BE2C (cell line): ENCODE data around the gene FOXJ2.
"Not testable (repeated sequence)": the region's sequence is repeated elsewhere in the genome, so short reads cannot be mapped to it uniquely, and the experiment has no call there.

Source experiments
- DNase-seq: peaks from one replicate; pipeline ENCODE4 v3.0.0-alpha.2; 2020
- H3K27me3 ChIP-seq: fragments of 250-450 bp; sonication (Bioruptor Pico); 2 replicates; pipeline ENCODE4 v1.5.1; 2020; ENCODE audit warnings: mild to moderate bottlenecking
- H3K36me3 ChIP-seq: fragments of 250-450 bp; sonication (Bioruptor Pico); 2 replicates; pipeline ENCODE4 v1.5.1; 2020; ENCODE audit warnings: mild to moderate bottlenecking
- H3K4me1 ChIP-seq: fragments of 250-450 bp; sonication (Bioruptor Pico); 2 replicates; pipeline ENCODE4 v1.5.1; 2020
- H3K4me3 ChIP-seq: 2 replicates; pipeline ENCODE4 v1.5.1; 2011; ENCODE audit warnings: low read depth, low read length
- H3K9me3 ChIP-seq: fragments of 250-450 bp; sonication (Bioruptor Pico); 2 replicates; pipeline ENCODE4 v1.5.1; 2020
- TF ChIP-seq, protein P1 (sequence below): IDR thresholded peaks from 2 replicates; pipeline ENCODE4 v1.5.1; 2012; ENCODE audit warnings: mild to moderate bottlenecking, low read depth, low read length

The FOXJ2 gene

DNA sequence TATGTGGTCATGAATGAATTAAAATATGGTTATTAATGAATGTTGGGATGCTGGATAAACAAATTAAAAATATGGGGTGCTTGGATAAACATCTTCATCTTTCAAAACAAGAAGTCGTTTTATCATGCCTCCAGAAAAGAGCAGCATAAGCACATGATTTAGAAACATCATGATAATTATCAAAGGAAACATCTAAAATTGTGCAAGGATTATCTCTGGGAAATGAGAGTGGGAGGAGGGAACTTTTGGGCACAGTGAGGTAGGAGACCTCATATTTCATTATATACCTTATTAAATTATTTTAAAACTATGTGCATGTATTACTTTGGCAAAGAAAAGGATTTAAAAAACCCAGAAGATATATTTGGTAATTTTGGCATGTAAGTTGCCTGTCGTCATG, 24.8 kb downstream of the FOXJ2 start:
- H3K9me3 ChIP-seq = no peaks in the 10 kb centered on the region
- no peak overlapping the region for H3K4me3 ChIP-seq
- TF ChIP-seq, protein P1, sequence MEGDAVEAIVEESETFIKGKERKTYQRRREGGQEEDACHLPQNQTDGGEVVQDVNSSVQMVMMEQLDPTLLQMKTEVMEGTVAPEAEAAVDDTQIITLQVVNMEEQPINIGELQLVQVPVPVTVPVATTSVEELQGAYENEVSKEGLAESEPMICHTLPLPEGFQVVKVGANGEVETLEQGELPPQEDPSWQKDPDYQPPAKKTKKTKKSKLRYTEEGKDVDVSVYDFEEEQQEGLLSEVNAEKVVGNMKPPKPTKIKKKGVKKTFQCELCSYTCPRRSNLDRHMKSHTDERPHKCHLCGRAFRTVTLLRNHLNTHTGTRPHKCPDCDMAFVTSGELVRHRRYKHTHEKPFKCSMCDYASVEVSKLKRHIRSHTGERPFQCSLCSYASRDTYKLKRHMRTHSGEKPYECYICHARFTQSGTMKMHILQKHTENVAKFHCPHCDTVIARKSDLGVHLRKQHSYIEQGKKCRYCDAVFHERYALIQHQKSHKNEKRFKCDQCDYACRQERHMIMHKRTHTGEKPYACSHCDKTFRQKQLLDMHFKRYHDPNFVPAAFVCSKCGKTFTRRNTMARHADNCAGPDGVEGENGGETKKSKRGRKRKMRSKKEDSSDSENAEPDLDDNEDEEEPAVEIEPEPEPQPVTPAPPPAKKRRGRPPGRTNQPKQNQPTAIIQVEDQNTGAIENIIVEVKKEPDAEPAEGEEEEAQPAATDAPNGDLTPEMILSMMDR = no peak
- no peaks in the 10 kb centered on the region for H3K27me3 ChIP-seq
- H3K4me1 ChIP-seq = no peaks in the 10 kb centered on the region
- no peaks in the 10 kb centered on the region for H3K36me3 ChIP-seq
- no peak for DNase-seq

GRCh38 chr12:8057839-8058238, 25.3 kb downstream of the FOXJ2 start:
- DNase-seq = no peak
- Histone ChIP-seq H3K4me1 (no peaks in the 10 kb centered on the region), H3K27me3 (no peaks in the 10 kb centered on the region), H3K9me3 (no peaks in the 10 kb centered on the region), H3K36me3 (no peaks in the 10 kb centered on the region), H3K4me3 (no peak overlapping the region)
- TF ChIP-seq, protein P1 = no peak

DNA sequence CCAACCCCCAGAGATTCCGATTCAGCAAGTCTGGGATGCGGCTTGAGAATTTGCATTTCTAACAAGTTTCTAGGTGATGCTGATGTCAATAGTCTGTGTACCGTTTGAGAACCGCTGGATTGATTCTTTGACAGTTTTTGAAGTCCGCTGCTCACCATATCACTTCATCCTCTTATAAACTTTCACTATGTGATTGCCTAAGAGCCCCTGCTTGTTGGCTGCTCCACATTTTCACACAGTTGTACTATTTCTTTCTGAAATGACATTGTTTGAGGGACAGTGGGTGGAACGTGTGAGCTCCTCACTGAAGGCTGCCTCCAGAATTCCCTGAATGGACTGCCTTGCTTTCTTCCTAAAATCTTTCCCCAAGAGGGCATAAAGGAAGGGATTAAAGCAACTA, 26.0 kb downstream of the FOXJ2 start:
- DNase-seq = no peak
- H3K4me3 ChIP-seq = no peak overlapping the region
- TF ChIP-seq, protein P1 = no peak
- no peaks in the 10 kb centered on the region for H3K9me3 ChIP-seq
- no peaks in the 10 kb centered on the region for H3K4me1 ChIP-seq
- H3K36me3 ChIP-seq = no peaks in the 10 kb centered on the region
- H3K27me3 ChIP-seq = no peaks in the 10 kb centered on the region

- Histone ChIP-seq H3K9me3 (no peaks in the 10 kb centered on the region), H3K4me3 (no peak overlapping the region), H3K4me1 (no peaks in the 10 kb centered on the region), H3K27me3 (no peaks in the 10 kb centered on the region), H3K36me3 (no peaks in the 10 kb centered on the region)
- TF ChIP-seq, protein P1 = no peak
- no peak for DNase-seq
These were observed 31.6 kb downstream of the FOXJ2 start for GRCh38 chr12:8064131-8064530.

DNA sequence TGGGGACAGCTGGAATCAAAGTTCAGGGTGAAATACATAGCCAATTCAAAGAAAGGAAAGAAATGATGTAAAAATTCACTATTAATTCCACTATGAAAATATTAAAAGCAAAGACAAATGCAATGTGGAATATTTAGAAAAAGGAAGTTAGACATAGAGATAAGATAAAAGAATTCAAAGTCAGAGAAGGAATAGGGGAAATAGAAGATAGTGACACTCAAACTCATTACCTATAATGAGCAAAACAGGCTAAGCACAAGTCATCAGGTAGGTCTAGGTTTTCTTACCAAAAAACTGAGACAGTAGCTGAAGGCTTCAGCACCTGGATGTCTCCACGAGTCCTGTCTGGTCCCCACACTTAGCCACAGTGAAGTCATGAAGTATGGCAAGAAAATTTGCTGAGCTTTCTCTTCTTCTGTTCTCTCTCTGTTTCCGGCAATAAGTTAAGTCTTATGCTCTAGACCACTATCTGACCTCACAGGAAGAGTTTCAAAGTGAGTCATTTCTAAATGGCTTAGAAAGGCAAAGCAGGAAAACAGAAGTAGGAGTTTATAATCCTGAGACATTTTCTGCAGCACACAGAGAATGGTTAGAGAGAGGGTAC, 33.6 kb downstream of the FOXJ2 start, which contains the start of gene C3AR1:
C3AR1 (minus strand) TSS at position 369 of the 604 bp plus-strand sequence. CDS start 6,174 bp downstream, outside the sequence.
- TF ChIP-seq, protein P1 = no peak
- no peaks in the 10 kb centered on the region for H3K9me3 ChIP-seq
- DNase-seq = no peak
- H3K27me3 ChIP-seq = no peaks in the 10 kb centered on the region
- H3K4me3 ChIP-seq = no peak within 1 kb of the TSS
- no peaks in the 10 kb centered on the region for H3K36me3 ChIP-seq
- no peaks in the 10 kb centered on the region for H3K4me1 ChIP-seq

GRCh38 chr12:8069582-8069981, 37.1 kb downstream of the FOXJ2 start:
- no peak for DNase-seq
- H3K27me3 ChIP-seq = no peaks in the 10 kb centered on the region
- TF ChIP-seq, protein P1 = no peak
- no peaks in the 10 kb centered on the region for H3K36me3 ChIP-seq
- no peaks in the 10 kb centered on the region for H3K4me1 ChIP-seq
- H3K9me3 ChIP-seq = no peaks in the 10 kb centered on the region
- H3K4me3 ChIP-seq = no peak overlapping the region

GRCh38 chr12:8071820-8072219, 39.3 kb downstream of the FOXJ2 start:
- not testable (repeated sequence) for DNase-seq, H3K27me3 ChIP-seq, H3K36me3 ChIP-seq, H3K4me1 ChIP-seq, H3K4me3 ChIP-seq, H3K9me3 ChIP-seq
